Fibroblast of lung (primary cell): ENCODE data around the gene OLFM1. TPM values are rescaled to one million over a fixed set of nuclear protein-coding genes. Genes with fewer than 3 reads are reported as not detected.

Source experiments
- DNase-seq, 2 donors: peaks; one replicate each; pipeline versions ENCODE4 v3.0.0 to v3.0.0-alpha.2; 2010; ENCODE audit warnings: low read depth in 2 of 2
- H2AFZ ChIP-seq: 2 replicates; pipeline ENCODE4 v1.5.1; 2012; ENCODE audit warnings: low read length, control low read depth, inconsistent platforms
- H3K27ac ChIP-seq: 2 replicates; pipeline ENCODE4 v1.5.1; 2011; ENCODE audit warnings: low read length, control low read depth; ENCODE audit not compliant: insufficient read depth
- H3K27me3 ChIP-seq: 2 replicates; pipeline ENCODE4 v1.5.1; 2011; ENCODE audit warnings: mild to moderate bottlenecking, low read length; ENCODE audit not compliant: control insufficient read depth, insufficient read depth
- H3K36me3 ChIP-seq: 2 replicates; pipeline ENCODE4 v1.5.1; 2011; ENCODE audit warnings: low read length; ENCODE audit not compliant: control insufficient read depth, insufficient read depth
- H3K4me1 ChIP-seq: 2 replicates; pipeline ENCODE4 v1.5.1; 2011; ENCODE audit warnings: low read length; ENCODE audit not compliant: control insufficient read depth, insufficient read depth; ENCODE audit errors: extremely low read depth
- H3K4me2 ChIP-seq: 2 replicates; pipeline ENCODE4 v1.5.1; 2011; ENCODE audit warnings: low read length, control low read depth; ENCODE audit not compliant: insufficient read depth; ENCODE audit errors: extremely low read depth
- H3K4me3 ChIP-seq, 4 experiments: fragments of 200-600 bp in 1 of 4; sonication (generic) in 1 of 4; replicated peaks in 1 of 4; 2 replicates each; pipeline ENCODE4 v1.5.1; 2011 to 2016; ENCODE audit warnings: low read length in 4 of 4, low read depth in 3 of 4, mild to moderate bottlenecking in 3 of 4, control low read depth in 2 of 4, inconsistent platforms in 1 of 4, mixed read lengths in 1 of 4; ENCODE audit not compliant: insufficient read depth in 1 of 4; ENCODE audit errors: control extremely low read depth in 1 of 4
- H3K79me2 ChIP-seq: 2 replicates; pipeline ENCODE4 v1.5.1; 2012; ENCODE audit warnings: mild to moderate bottlenecking, low read length, inconsistent platforms; ENCODE audit not compliant: control insufficient read depth, insufficient read depth
- H3K9ac ChIP-seq: 2 replicates; pipeline ENCODE4 v1.5.1; 2011; ENCODE audit warnings: mild to moderate bottlenecking, low read length, control low read depth; ENCODE audit not compliant: insufficient read depth
- H3K9me3 ChIP-seq: 2 replicates; pipeline ENCODE4 v1.5.1; 2012; ENCODE audit warnings: low read depth, low read length; ENCODE audit not compliant: control insufficient read depth, insufficient read depth
- H4K20me1 ChIP-seq: 2 replicates; pipeline ENCODE4 v1.5.1; 2011; ENCODE audit warnings: low read length; ENCODE audit not compliant: control insufficient read depth, insufficient read depth; ENCODE audit errors: extremely low read depth
- EZH2 ChIP-seq: IDR thresholded peaks from 2 replicates; pipeline ENCODE4 v1.5.1; 2012; ENCODE audit warnings: low read length, control low read depth, mild to moderate bottlenecking; ENCODE audit errors: missing control alignments
- polyA plus RNA-seq, 2 donors: library from polyadenylated mRNA; depleted of rRNA in 1 of 2; stranded (reverse) in 1 of 2; unstranded in 1 of 2; fragments of >200 nt; gene quantifications; 2 replicates each; pipeline ENCODE4 v1.2.1, GENCODE V29; 2011 to 2012; ENCODE audit warnings: missing spikeins in 1 of 2
- total RNA-seq: library from RNA; depleted of rRNA; stranded (reverse); fragments of >200 nt; gene quantifications from 2 replicates; pipeline ENCODE4 v1.2.1, GENCODE V29; 2014
- TF ChIP-seq, protein P1 (sequence below), 2 donors: IDR thresholded peaks in 1 of 2; conservative IDR thresholded peaks in 1 of 2; 1 replicate in 1 of 2; 2 replicates in 1 of 2; pipeline ENCODE4 v1.5.1; 2011 to 2012; ENCODE audit warnings: low read length in 2 of 2, control low read depth in 1 of 2, inconsistent platforms in 1 of 2, low read depth in 1 of 2, mild to moderate bottlenecking in 1 of 2

Gene OLFM1
- total and polyA plus RNA-seq, 2 donors (not counting 1 experiment from before 2014, with no cell fraction given) = 2.0 to 7.6 TPM

DNA sequence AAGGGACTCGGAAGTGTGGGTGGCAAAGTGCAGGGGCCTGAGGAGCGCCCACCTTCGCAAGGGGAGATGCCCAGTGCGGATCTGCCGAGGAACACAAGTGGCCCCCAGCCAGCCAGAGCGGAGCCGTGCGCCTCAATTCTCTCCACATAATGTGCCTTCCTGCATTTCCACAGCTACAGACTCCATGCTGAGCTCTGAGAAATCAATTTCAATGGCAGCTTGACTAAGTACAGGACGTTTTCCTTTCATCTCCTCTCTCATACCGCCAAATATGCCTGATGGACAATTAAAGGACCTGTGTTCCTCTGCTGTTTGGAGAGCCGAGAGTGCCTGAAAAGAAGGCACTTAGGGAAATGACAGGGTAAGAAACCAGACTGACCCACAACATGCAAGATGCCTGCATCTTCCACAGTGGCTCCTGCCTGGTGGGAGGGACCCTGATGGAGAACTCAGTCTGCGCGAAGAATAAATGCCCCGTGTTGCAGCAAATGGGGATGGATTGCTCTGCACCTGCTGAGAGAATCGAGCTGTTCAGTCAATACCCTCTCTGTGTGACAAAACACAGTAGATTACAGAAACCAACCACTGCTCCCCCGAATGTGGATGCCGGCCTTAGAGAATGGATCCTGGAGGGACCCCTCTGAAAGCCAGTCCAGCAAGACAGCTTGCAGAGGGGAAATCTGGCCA, 38.6 kb upstream of the OLFM1 start:
- no peaks in the 10 kb centered on the region for H3K9me3 ChIP-seq
- H3K4me1 ChIP-seq = no peaks in the 10 kb centered on the region
- no peak overlapping the region for H3K4me2 ChIP-seq
- no peaks in the 10 kb centered on the region for H4K20me1 ChIP-seq
- no peaks in the 10 kb centered on the region for H3K27me3 ChIP-seq
- DNase-seq = no peak
- no peaks in the 10 kb centered on the region for H3K36me3 ChIP-seq
- no peak overlapping the region for H2AFZ ChIP-seq
- no peak overlapping the region for H3K4me3 ChIP-seq
- TF ChIP-seq EZH2 = no peak
- TF ChIP-seq, protein P1, sequence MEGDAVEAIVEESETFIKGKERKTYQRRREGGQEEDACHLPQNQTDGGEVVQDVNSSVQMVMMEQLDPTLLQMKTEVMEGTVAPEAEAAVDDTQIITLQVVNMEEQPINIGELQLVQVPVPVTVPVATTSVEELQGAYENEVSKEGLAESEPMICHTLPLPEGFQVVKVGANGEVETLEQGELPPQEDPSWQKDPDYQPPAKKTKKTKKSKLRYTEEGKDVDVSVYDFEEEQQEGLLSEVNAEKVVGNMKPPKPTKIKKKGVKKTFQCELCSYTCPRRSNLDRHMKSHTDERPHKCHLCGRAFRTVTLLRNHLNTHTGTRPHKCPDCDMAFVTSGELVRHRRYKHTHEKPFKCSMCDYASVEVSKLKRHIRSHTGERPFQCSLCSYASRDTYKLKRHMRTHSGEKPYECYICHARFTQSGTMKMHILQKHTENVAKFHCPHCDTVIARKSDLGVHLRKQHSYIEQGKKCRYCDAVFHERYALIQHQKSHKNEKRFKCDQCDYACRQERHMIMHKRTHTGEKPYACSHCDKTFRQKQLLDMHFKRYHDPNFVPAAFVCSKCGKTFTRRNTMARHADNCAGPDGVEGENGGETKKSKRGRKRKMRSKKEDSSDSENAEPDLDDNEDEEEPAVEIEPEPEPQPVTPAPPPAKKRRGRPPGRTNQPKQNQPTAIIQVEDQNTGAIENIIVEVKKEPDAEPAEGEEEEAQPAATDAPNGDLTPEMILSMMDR (conservative IDR thresholded peaks at IDR 0.05 in 1 of 2, IDR thresholded peaks at IDR 0.05 in 1 of 2; ENCODE audit: low read depth in 1 of 2, low read length in 2 of 2) = no peak
- H3K79me2 ChIP-seq = no peaks in the 10 kb centered on the region
- H3K9ac ChIP-seq = no peak overlapping the region
- H3K27ac ChIP-seq = no peak overlapping the region

DNA sequence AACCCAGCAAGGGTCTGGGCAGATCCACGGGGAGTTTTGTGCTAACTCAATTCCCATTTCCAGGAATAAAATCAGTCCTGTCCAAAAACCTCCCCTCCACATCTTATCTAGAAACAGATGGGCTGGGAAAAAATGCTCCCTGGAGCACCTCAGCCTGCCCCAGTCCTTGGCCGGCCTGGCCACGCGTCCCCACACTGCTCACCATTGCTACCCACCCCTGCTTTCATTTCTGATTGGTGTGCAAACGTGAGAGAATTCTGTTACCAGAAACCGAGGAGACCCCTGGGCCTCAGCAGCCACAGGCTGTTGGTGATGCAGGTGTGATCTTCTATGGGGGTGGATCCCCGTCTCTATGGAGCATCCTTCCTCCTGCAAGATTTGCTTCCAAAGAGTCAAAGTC, 38.0 kb upstream of the OLFM1 start:
- H3K4me3 ChIP-seq = no peak overlapping the region
- no peak overlapping the region for H3K27ac ChIP-seq
- no peaks in the 10 kb centered on the region for H3K9me3 ChIP-seq
- no peaks in the 10 kb centered on the region for H4K20me1 ChIP-seq
- no peak overlapping the region for H2AFZ ChIP-seq
- H3K79me2 ChIP-seq = no peaks in the 10 kb centered on the region
- no peaks in the 10 kb centered on the region for H3K27me3 ChIP-seq
- no peaks in the 10 kb centered on the region for H3K4me1 ChIP-seq
- no peaks in the 10 kb centered on the region for H3K36me3 ChIP-seq
- no peak for TF ChIP-seq EZH2
- TF ChIP-seq, protein P1 (conservative IDR thresholded peaks at IDR 0.05 in 1 of 2, IDR thresholded peaks at IDR 0.05 in 1 of 2; ENCODE audit: low read depth in 1 of 2, low read length in 2 of 2) = no peak
- no peak for DNase-seq
- H3K9ac ChIP-seq = no peak overlapping the region
- H3K4me2 ChIP-seq = no peak overlapping the region

DNA sequence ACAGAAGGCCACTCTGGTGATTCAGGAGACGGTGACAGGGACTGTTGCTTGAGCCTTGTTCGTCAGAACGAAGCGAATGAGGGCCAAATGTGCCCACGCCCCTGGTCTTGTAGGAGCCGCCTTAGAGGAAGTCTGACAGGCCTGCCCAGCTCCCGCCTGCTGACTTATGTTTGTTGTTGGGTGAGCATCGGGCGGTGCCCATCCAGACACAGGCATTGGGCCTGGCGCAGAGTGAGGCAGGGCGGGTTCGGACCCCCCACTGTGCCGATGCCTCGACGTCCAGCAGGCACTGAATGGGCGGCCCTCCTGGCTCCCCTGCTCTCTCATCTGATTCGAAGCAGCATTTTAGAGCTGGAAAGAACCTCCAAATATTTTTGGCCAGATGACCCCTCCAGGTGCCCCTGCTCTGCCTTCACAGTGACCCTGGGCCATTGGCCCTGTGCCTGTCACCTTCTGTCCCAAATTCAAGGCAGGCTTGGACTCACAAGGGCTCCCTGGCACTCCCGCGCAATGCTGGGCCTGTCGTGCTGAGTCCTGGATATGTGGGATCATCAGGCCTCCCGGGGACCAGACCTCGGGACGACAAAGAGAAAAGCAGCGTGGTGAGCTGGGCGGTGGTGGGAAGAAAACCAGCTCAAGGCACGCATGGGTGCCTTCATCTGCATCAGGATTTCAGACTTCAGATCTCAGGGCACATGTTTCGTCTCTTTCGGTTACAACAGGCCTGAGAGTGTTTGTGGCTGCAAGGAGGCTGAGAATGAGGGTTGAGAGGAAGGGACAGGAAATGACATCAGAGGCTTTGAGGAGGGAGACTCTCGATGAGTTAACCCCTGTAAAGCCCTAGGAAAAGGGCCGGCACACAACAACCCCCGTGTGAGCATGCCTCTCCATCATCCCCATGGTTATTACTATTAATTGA, 37.1 kb upstream of the OLFM1 start:
- Histone ChIP-seq H2AFZ (no peak overlapping the region), H3K79me2 (no peaks in the 10 kb centered on the region), H3K9ac (no peak overlapping the region), H3K4me2 (no peak overlapping the region), H3K27me3 (no peaks in the 10 kb centered on the region), H4K20me1 (no peaks in the 10 kb centered on the region), H3K4me3 (no peak overlapping the region), H3K36me3 (no peaks in the 10 kb centered on the region), H3K9me3 (no peaks in the 10 kb centered on the region), H3K4me1 (no peaks in the 10 kb centered on the region), H3K27ac (no peak overlapping the region)
- TF ChIP-seq, protein P1 (conservative IDR thresholded peaks at IDR 0.05 in 1 of 2, IDR thresholded peaks at IDR 0.05 in 1 of 2; ENCODE audit: low read depth in 1 of 2, low read length in 2 of 2) = no peak
- TF ChIP-seq EZH2 = no peak
- no peak for DNase-seq
